Suprapubic skin (tissue), 4 donors: Measurements from ENCODE around the gene LRRC3C. TPM values are rescaled to one million over a fixed set of nuclear protein-coding genes. Genes with fewer than 3 reads are reported as not detected.

Source experiments
- DNase-seq, 2 donors: peaks; one replicate each; pipeline ENCODE4 v3.0.0-alpha.2; 2019; ENCODE audit warnings: low spot score in 2 of 2
- H3K27ac ChIP-seq: fragments of 200-600 bp; sonication (generic); one replicate; pipeline ENCODE4 v1.5.1; 2019
- H3K27me3 ChIP-seq: fragments of 200-600 bp; sonication (generic); one replicate; pipeline ENCODE4 v1.5.1; 2019
- H3K36me3 ChIP-seq: fragments of 200-600 bp; sonication (generic); one replicate; pipeline ENCODE4 v1.5.1; 2019
- H3K4me1 ChIP-seq: fragments of 200-600 bp; sonication (generic); one replicate; pipeline ENCODE4 v1.5.1; 2019
- H3K4me3 ChIP-seq: fragments of 200-600 bp; sonication (generic); one replicate; pipeline ENCODE4 v1.5.1; 2019; ENCODE audit warnings: mild to moderate bottlenecking
- H3K9me3 ChIP-seq: fragments of 200-600 bp; sonication (generic); one replicate; pipeline ENCODE4 v1.5.1; 2019
- EP300 ChIP-seq: sonication (generic); formaldehyde crosslinking; IDR thresholded peaks from one replicate; pipeline ENCODE4 v1.6.1; 2017; ENCODE audit warnings: antibody characterized with exemption
- POLR2A ChIP-seq, 2 donors: fragments of 450-650 bp; IDR thresholded peaks; one replicate each; pipeline ENCODE4 v1.6.1; 2017; ENCODE audit warnings: antibody characterized with exemption in 2 of 2, mild to moderate bottlenecking in 2 of 2, moderate library complexity in 2 of 2
- POLR2AphosphoS5 ChIP-seq, 3 donors: sonication (generic); formaldehyde crosslinking; IDR thresholded peaks; one replicate each; pipeline ENCODE4 v1.6.1; 2017; ENCODE audit warnings: antibody characterized with exemption in 3 of 3
- WGBS: methylation state at CpG from one replicate; pipeline ENCODE4 v1.1.5; 2018; 5-methylcytosine and 5-hydroxymethylcytosine counted together
- total RNA-seq, 4 donors: library from RNA; depleted of rRNA; stranded (reverse); fragments of >200 nt; gene quantifications; one replicate each; pipeline ENCODE4 v1.1.0, GENCODE V29; 2016
- TF ChIP-seq, protein P1 (sequence below), 2 donors: fragments of 200-600 bp in 1 of 2; fragments of 450-650 bp in 1 of 2; sonication (generic) in 1 of 2; IDR thresholded peaks; one replicate each; pipeline ENCODE4 v1.5.1; 2016 to 2019; ENCODE audit warnings: antibody characterized with exemption in 2 of 2, mild to moderate bottlenecking in 1 of 2, moderate library complexity in 1 of 2

LRRC3C gene
- total RNA-seq, 4 donors from 2014 or later, result 1.1 to 2.3 TPM; not detected in 2

DNA sequence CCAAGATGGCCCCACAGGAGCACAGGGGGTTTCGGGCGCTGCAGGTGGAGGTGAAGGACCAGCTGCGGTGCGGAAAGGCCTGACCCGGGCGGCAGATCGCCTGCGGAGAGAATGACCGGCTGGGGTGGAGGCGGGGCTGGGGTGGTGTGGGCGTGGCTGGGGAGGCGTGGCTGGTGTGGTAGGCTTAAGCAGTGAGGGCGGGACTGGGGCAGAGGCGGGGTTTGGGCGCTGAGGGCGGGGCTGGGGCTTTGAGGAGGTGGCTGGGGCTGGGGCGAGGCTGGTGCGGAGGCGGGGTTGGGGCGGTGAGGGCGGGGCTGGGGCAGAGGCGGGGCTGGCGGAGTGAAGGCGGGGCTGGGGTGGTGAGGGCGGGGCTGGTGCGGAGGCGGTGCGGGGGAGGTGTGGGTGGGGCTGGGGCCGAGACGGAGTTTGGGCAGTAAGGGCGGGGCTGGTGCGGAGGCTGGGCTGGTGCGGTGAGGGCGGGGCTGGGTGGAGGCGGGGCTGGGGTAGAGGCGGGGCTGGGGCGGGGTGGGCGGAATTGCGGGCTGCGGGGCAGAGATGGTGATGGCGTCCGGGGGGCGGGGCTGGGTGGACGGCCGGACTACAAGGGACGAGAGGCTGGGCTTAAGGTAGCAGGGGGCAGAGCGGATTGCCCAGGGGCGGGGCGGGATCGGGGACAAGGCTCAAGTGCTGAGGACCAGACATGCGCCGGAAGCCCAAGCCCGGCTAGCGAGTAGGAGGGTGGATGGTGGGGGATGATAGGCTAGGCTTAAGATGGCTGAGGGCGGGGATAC is 25.3 kb downstream of the LRRC3C start:
- DNase-seq, result peak; percentile 99 to 100
- Histone ChIP-seq H3K27ac (no peak overlapping the region), H3K36me3 (no peaks in the 10 kb centered on the region), H3K4me1 (peaks cover 15% of the 10 kb centered on the region), H3K4me3 (peak overlapping the region; percentile 49), H3K9me3 (no peaks in the 10 kb centered on the region), H3K27me3 (no peaks in the 10 kb centered on the region)
- no peak for TF ChIP-seq POLR2A (IDR thresholded peaks at IDR 0.05)
- TF ChIP-seq EP300, result no peak
- TF ChIP-seq, protein P1, sequence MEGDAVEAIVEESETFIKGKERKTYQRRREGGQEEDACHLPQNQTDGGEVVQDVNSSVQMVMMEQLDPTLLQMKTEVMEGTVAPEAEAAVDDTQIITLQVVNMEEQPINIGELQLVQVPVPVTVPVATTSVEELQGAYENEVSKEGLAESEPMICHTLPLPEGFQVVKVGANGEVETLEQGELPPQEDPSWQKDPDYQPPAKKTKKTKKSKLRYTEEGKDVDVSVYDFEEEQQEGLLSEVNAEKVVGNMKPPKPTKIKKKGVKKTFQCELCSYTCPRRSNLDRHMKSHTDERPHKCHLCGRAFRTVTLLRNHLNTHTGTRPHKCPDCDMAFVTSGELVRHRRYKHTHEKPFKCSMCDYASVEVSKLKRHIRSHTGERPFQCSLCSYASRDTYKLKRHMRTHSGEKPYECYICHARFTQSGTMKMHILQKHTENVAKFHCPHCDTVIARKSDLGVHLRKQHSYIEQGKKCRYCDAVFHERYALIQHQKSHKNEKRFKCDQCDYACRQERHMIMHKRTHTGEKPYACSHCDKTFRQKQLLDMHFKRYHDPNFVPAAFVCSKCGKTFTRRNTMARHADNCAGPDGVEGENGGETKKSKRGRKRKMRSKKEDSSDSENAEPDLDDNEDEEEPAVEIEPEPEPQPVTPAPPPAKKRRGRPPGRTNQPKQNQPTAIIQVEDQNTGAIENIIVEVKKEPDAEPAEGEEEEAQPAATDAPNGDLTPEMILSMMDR (IDR thresholded peaks at IDR 0.05), result no peak
- TF ChIP-seq POLR2AphosphoS5 (IDR thresholded peaks at IDR 0.05), result no peak
- WGBS, result 3% methylated on average over 25 of the region's 55 CpGs

DNA sequence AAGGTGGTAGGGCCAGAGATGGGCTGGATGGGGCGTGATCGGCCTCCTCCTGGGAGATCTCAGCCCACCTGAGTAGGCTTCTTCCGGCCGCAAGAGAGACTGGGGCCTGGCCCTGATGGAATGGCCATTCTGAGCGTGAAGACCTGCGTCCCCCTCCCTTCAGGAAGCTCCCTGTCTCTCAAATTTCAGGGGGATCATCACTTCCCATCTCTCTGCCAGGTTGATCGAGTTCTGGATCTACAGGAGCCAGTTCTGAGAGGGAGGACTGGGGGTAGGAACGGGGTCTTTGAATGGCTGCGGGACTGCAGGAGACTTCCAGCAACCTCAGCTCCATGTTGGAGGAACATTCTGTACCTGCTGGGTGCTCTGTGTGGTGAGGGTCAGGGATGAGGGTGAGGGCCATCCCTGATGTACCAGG is 25.9 kb downstream of the LRRC3C start:
- no peak for TF ChIP-seq POLR2A (IDR thresholded peaks at IDR 0.05)
- TF ChIP-seq POLR2AphosphoS5 (IDR thresholded peaks at IDR 0.05), result no peak
- TF ChIP-seq EP300, result no peak
- TF ChIP-seq, protein P1 (IDR thresholded peaks at IDR 0.05), result no peak
- H3K36me3 ChIP-seq, result no peaks in the 10 kb centered on the region
- H3K4me3 ChIP-seq, result peak overlapping the region; percentile 49
- H3K4me1 ChIP-seq, result peaks cover 15% of the 10 kb centered on the region
- DNase-seq, result no peak
- no peaks in the 10 kb centered on the region for H3K27me3 ChIP-seq
- WGBS, result 33% methylated on average over 8 of the region's 9 CpGs
- H3K27ac ChIP-seq, result no peak overlapping the region
- H3K9me3 ChIP-seq, result no peaks in the 10 kb centered on the region

DNA sequence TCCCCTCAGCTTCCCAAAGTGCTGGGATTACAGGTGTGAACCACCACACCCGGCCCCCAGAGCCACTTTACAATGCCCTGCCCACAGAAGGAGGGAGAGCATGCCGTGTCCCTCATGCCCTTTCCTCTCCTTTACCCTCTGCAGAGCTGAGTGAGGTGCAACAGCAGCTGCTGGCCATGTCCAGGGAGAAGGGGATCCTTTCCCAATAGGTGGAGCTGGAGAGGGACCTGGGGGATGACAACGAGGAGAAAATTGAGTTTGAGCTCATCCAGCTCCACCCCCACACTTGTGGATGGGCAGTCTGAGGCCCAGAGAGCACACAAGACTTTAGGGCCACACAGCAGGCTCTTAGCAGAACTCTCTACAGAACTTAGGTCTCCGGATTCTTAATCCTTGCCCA is 27.3 kb downstream of the LRRC3C start:
- 56% methylated on average over 3 of the region's 4 CpGs for WGBS
- Histone ChIP-seq H3K4me1 (peaks cover 20% of the 10 kb centered on the region), H3K27me3 (no peaks in the 10 kb centered on the region), H3K36me3 (no peaks in the 10 kb centered on the region), H3K9me3 (no peaks in the 10 kb centered on the region), H3K27ac (no peak overlapping the region), H3K4me3 (no peak overlapping the region)
- DNase-seq, result no peak
- TF ChIP-seq EP300, result no peak
- TF ChIP-seq, protein P1 (IDR thresholded peaks at IDR 0.05), result no peak
- TF ChIP-seq POLR2AphosphoS5 (IDR thresholded peaks at IDR 0.05), result no peak
- TF ChIP-seq POLR2A (IDR thresholded peaks at IDR 0.05), result no peak

DNA sequence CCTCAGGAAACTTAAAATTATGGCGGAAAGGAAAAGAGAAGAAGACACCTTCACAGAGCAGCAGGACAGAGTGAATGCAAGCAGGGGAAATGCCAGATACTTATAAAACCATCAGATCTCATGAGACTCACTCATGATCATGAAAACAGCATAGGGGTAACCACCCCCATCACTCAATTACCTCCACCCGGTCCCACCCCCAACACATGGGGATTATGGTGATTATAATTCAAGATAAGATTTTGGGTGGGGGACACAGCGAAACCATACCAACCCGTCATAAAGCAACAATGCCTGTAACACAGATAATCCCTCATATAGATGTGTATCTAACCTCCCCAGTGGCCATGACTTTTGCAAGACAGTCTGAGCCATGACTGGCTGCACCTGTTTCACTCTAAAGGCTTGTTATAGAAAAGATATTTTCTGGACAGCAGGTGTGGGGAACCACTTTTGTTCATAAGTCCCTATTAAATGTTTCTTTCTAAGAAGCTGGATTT is 28.2 kb downstream of the LRRC3C start:
- no peaks in the 10 kb centered on the region for H3K9me3 ChIP-seq
- 56% methylated on average over 4 of the region's 4 CpGs for WGBS
- no peak overlapping the region for H3K4me3 ChIP-seq
- no peaks in the 10 kb centered on the region for H3K27me3 ChIP-seq
- peaks cover 20% of the 10 kb centered on the region for H3K4me1 ChIP-seq
- no peak overlapping the region for H3K27ac ChIP-seq
- H3K36me3 ChIP-seq, result no peaks in the 10 kb centered on the region
- no peak for TF ChIP-seq POLR2A (IDR thresholded peaks at IDR 0.05)
- no peak for DNase-seq

DNA sequence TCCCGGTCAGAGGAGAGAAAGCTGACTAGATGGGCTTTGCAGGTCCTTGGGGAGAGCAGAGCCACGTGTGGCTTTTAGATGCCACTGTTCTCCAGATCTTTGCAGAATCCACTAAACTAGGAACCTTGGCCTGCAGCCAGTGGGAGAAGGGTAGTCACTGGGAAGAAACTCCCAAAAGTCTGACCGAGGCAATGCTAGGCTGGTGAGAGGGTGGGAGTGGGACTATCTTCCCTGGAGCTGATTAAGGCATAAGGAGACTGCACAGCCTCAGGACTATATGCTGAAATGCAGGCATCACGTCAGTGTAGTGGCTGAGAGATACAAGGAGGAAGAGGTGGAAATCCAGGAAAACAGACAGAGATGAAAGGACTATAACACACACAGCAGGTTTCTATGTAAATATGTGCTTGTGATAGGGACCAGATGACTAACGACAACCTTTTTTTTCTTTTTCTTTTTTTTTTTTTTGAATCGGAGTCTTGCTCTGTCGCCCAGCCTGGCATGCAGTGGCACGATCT is 33.1 kb downstream of the LRRC3C start:
- WGBS, result 63% methylated on average over 8 of the region's 8 CpGs
- H3K27ac ChIP-seq, result no peak overlapping the region
- no peak for DNase-seq
- H3K9me3 ChIP-seq, result no peaks in the 10 kb centered on the region
- H3K4me3 ChIP-seq, result no peak overlapping the region
- peaks cover 3% of the 10 kb centered on the region for H3K27me3 ChIP-seq
- peaks cover 4% of the 10 kb centered on the region for H3K4me1 ChIP-seq
- TF ChIP-seq POLR2A (IDR thresholded peaks at IDR 0.05) (no peak), POLR2AphosphoS5 (IDR thresholded peaks at IDR 0.05) (no peak), EP300 (no peak)
- TF ChIP-seq, protein P1 (IDR thresholded peaks at IDR 0.05), result no peak
- no peaks in the 10 kb centered on the region for H3K36me3 ChIP-seq
